ENCODE results near the gene AKAP6. TPM values are rescaled to one million over a fixed set of nuclear protein-coding genes. Genes with fewer than 3 reads are reported as not detected.
A peak's percentile ranks its signal among the peaks of the same experiment; 100 is the strongest.

AKAP6 gene
- total and polyA plus RNA-seq, 2 of the 8 experiments (the other 6 are each of a cell fraction or from before 2014, with no cell fraction given), result 0.09 to 0.89 TPM

DNA sequence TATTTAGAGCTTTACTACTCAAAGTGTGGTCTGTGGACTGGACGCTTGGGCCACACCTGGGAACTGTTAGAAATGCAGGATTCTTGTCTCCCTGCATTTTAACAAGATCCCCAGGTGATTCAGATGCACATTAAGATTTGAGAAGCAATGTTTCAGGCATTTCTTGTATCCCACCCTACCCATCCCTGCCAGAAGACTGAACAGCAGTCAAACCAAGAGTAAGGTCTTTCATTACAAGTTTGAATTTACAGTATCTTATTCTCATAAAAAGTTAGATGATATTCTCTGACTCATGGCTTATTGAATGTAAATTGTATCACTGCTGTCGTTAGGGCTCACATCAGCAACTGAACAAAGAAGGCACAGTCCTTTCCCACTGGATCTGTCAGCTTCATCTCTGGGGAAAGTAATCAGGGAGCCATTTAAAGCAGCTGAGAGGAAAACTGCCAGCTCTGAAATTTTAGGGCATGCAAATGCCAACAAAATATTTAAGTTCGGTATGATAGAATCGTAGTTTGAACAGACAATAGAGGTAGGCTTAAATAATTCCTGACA, 141.1 kb downstream of the AKAP6 start:
- H3K79me2 ChIP-seq (ENCODE audit: control insufficient read depth in 1 of 2, insufficient read depth in 2 of 2, low read length in 2 of 2), result no peaks in the 10 kb centered on the region
- no peaks in the 10 kb centered on the region for H3K36me3 ChIP-seq (ENCODE audit: control insufficient read depth in 2 of 4, insufficient read depth in 4 of 4, low read length in 3 of 4)
- H4K91ac ChIP-seq (replicated peaks; ENCODE audit: insufficient read length, low read length), result no peak overlapping the region
- no peak overlapping the region for H2AFZ ChIP-seq (ENCODE audit: low read length)
- H3K23ac ChIP-seq (ENCODE audit: insufficient read length), result no peak overlapping the region
- no peak overlapping the region for H3K18ac ChIP-seq (ENCODE audit: extremely low read depth, low read length)
- H3K4ac ChIP-seq (replicated peaks; ENCODE audit: insufficient read length, low read depth, low read length), result no peak overlapping the region
- no peak overlapping the region for H3K27ac ChIP-seq (ENCODE audit: low read depth, low read length)
- H3K4me3 ChIP-seq (ENCODE audit: extremely low read depth in 1 of 4, insufficient read depth in 2 of 4, low read depth in 3 of 4, low read length in 4 of 4), result no peak overlapping the region
- H3K23me2 ChIP-seq (ENCODE audit: low read depth, low read length), result no peaks in the 10 kb centered on the region
- H4K8ac ChIP-seq (ENCODE audit: extremely low read depth, insufficient read depth, low read length), result no peak overlapping the region
- FAIRE-seq (no peak), DNase-seq (ENCODE audit: low read depth in 1 of 2, low spot score in 2 of 2) (no peak)
- no peak overlapping the region for H2BK12ac ChIP-seq (ENCODE audit: low read depth, low read length)
- no peak overlapping the region for H3K14ac ChIP-seq (ENCODE audit: insufficient read length)
- WGBS, 2 experiments (ENCODE audit: extremely low coverage in 1 of 2, insufficient coverage in 1 of 2, insufficient read length in 1 of 2, insufficient replicate concordance in 2 of 2, low coverage in 1 of 2, low lambda C conversion rate in 2 of 2, missing lambda C conversion rate in 1 of 2), result 81% methylated on average over 4 of the region's 4 CpGs; no CpG with 5 or more reads in 1 of the 2 experiments
- CTCF ChIA-PET (ENCODE audit: partially characterized antibody), result interaction anchor here (0.8 to 1.9 kb wide), 8 partner anchors 24 to 544 kb away, joined by 3 to 10 read pairs (median 4); no protein-coding TSS in a partner anchor
- no peak overlapping the region for H3K56ac ChIP-seq (replicated peaks; ENCODE audit: insufficient read length, low read depth, low read length)
- POLR2A ChIA-PET (ENCODE audit: partially characterized antibody), result no interaction called here
- no peak overlapping the region for H2BK15ac ChIP-seq (ENCODE audit: low read length)
- H3K79me1 ChIP-seq (ENCODE audit: low read depth, low read length), result no peaks in the 10 kb centered on the region
- H4K5ac ChIP-seq (ENCODE audit: insufficient read length, low read depth, low read length), result no peak overlapping the region
- no peaks in the 10 kb centered on the region for H3K9me3 ChIP-seq (ENCODE audit: insufficient read depth in 2 of 2, low read depth in 1 of 2, low read length in 1 of 2)
- peak overlapping the region in 1 of 4 experiments; percentile 13; a peak in 1 of 7 replicates for H3K9ac ChIP-seq (replicated peaks in 1 of 4; ENCODE audit: extremely low read depth in 1 of 4, low read depth in 3 of 4, low read length in 3 of 4)
- H3K27me3 ChIP-seq (replicated peaks in 1 of 4; ENCODE audit: control insufficient read depth in 3 of 4, extremely low read depth in 1 of 4, insufficient read depth in 3 of 4, low read length in 3 of 4), result no peaks in the 10 kb centered on the region
- H2BK5ac ChIP-seq (ENCODE audit: low read depth, low read length), result no peak overlapping the region
- H3K4me1 ChIP-seq (replicated peaks in 1 of 4; ENCODE audit: control insufficient read depth in 3 of 4, insufficient read depth in 4 of 4, low read length in 3 of 4), result peaks cover 0 to 9% (median 3%) of the 10 kb centered on the region in 4 experiments; a peak in 3 of 7 replicates
- no peak overlapping the region for H2AK5ac ChIP-seq (ENCODE audit: low read depth, low read length)
- no peak overlapping the region for H2BK20ac ChIP-seq (ENCODE audit: low read length)
- H3K4me2 ChIP-seq (ENCODE audit: insufficient read depth in 1 of 2, low read depth in 2 of 2, low read length in 2 of 2), result no peak overlapping the region
- no peak overlapping the region for H2BK120ac ChIP-seq (replicated peaks; ENCODE audit: low read depth, low read length)
- H4K20me1 ChIP-seq (replicated peaks in 1 of 2; ENCODE audit: control insufficient read depth in 1 of 2, insufficient read depth in 2 of 2, low read length in 2 of 2), result no peaks in the 10 kb centered on the region
- TF ChIP-seq, protein P1, sequence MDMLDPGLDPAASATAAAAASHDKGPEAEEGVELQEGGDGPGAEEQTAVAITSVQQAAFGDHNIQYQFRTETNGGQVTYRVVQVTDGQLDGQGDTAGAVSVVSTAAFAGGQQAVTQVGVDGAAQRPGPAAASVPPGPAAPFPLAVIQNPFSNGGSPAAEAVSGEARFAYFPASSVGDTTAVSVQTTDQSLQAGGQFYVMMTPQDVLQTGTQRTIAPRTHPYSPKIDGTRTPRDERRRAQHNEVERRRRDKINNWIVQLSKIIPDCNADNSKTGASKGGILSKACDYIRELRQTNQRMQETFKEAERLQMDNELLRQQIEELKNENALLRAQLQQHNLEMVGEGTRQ (IDR thresholded peaks at IDR 0.05; ENCODE audit: low read length), result no peak
- no peak for TF ChIP-seq NANOG (IDR thresholded peaks at IDR 0.05; ENCODE audit: insufficient read depth, low read depth, low read length, poor library complexity, severe bottlenecking)
- no peak for TF ChIP-seq CBX5 (IDR thresholded peaks at IDR 0.05; ENCODE audit: low read depth, low read length)
- TF ChIP-seq, protein P2, sequence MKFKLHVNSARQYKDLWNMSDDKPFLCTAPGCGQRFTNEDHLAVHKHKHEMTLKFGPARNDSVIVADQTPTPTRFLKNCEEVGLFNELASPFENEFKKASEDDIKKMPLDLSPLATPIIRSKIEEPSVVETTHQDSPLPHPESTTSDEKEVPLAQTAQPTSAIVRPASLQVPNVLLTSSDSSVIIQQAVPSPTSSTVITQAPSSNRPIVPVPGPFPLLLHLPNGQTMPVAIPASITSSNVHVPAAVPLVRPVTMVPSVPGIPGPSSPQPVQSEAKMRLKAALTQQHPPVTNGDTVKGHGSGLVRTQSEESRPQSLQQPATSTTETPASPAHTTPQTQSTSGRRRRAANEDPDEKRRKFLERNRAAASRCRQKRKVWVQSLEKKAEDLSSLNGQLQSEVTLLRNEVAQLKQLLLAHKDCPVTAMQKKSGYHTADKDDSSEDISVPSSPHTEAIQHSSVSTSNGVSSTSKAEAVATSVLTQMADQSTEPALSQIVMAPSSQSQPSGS (IDR thresholded peaks at IDR 0.05; ENCODE audit: low read length), result no peak
- TF ChIP-seq JUND (IDR thresholded peaks at IDR 0.05; ENCODE audit: low read length), result no peak
- no peak for TF ChIP-seq EGR1 (IDR thresholded peaks at IDR 0.05; ENCODE audit: borderline replicate concordance, low read depth, low read length)
- TF ChIP-seq EZH2 (IDR thresholded peaks at IDR 0.05; ENCODE audit: low read depth, low read length, severe bottlenecking), result no peak
- TF ChIP-seq KDM5A (IDR thresholded peaks at IDR 0.05; ENCODE audit: low read length), result no peak
- TF ChIP-seq CHD2 (IDR thresholded peaks at IDR 0.05; ENCODE audit: low read length), result no peak
- no peak for TF ChIP-seq SUZ12 (IDR thresholded peaks at IDR 0.05; ENCODE audit: low read length)
- no peak for TF ChIP-seq BCL11A (IDR thresholded peaks at IDR 0.05; ENCODE audit: low read depth in 2 of 2, low read length in 2 of 2)
